ENCODE results near the gene EIF3B.
A peak's percentile ranks its signal among the peaks of the same experiment; 100 is the strongest.
"Not testable (repeated sequence)": the region's sequence is repeated elsewhere in the genome, so short reads cannot be mapped to it uniquely, and the experiment has no call there.

The EIF3B gene

GRCh38 chr7:2376351-2377154, 21.9 kb downstream of the EIF3B start:
- DNase-seq (ENCODE audit: low spot score): no peak

- not testable (repeated sequence) for DNase-seq (ENCODE audit: low spot score)
These were observed 22.9 kb downstream of the EIF3B start for GRCh38 chr7:2377492-2377891.

- DNase-seq (ENCODE audit: low spot score): not testable (repeated sequence)
These were observed 23.5 kb downstream of the EIF3B start for GRCh38 chr7:2378125-2378524.

GRCh38 chr7:2379161-2379560, 24.5 kb downstream of the EIF3B start:
- no peak for DNase-seq (ENCODE audit: low spot score)

- DNase-seq (ENCODE audit: low spot score): no peak
These were observed 25.3 kb downstream of the EIF3B start for GRCh38 chr7:2379821-2380450.

- DNase-seq (ENCODE audit: low spot score): no peak
These were observed 25.8 kb downstream of the EIF3B start for GRCh38 chr7:2380461-2380860.

GRCh38 chr7:2381227-2381626, 26.6 kb downstream of the EIF3B start:
- no peak for DNase-seq (ENCODE audit: low spot score)

GRCh38 chr7:2381881-2382509, 27.4 kb downstream of the EIF3B start:
- no peak for DNase-seq (ENCODE audit: low spot score)

GRCh38 chr7:2383543-2384274, 29.1 kb downstream of the EIF3B start:
- no peak for DNase-seq (ENCODE audit: low spot score)

GRCh38 chr7:2384354-2385243, 30.0 kb downstream of the EIF3B start:
- DNase-seq (ENCODE audit: low spot score): no peak

GRCh38 chr7:2386122-2386521, 31.5 kb downstream of the EIF3B start:
- DNase-seq (ENCODE audit: low spot score): not testable (repeated sequence)

GRCh38 chr7:2386964-2387669, 32.5 kb downstream of the EIF3B start:
- no peak for DNase-seq (ENCODE audit: low spot score)

GRCh38 chr7:2387897-2388636, 33.4 kb downstream of the EIF3B start:
- no peak for DNase-seq (ENCODE audit: low spot score)

GRCh38 chr7:2388637-2388954, 34.0 kb downstream of the EIF3B start:
- DNase-seq (ENCODE audit: low spot score): no peak

- DNase-seq (ENCODE audit: low spot score): peak; percentile 63
These were observed 35.6 kb downstream of the EIF3B start for GRCh38 chr7:2390020-2390816.

GRCh38 chr7:2393706-2394105, 39.1 kb downstream of the EIF3B start:
- DNase-seq (ENCODE audit: low spot score): no peak

GRCh38 chr7:2394566-2395082, 40.0 kb downstream of the EIF3B start:
- DNase-seq (ENCODE audit: low spot score): no peak

GRCh38 chr7:2398506-2398905, 43.9 kb downstream of the EIF3B start:
- no peak for DNase-seq (ENCODE audit: low spot score)
